ENCODE data around the gene PUSL1.

PUSL1 gene

GRCh38 chr1:1336931-1337792, 28.8 kb downstream of the PUSL1 start:
- in situ Hi-C loops (cut with MboI; ENCODE audit: low sequenced_read_pairs), result no loop called here

GRCh38 chr1:1337793-1338147, 29.4 kb downstream of the PUSL1 start:
- in situ Hi-C loops (cut with MboI; ENCODE audit: low sequenced_read_pairs), result no loop called here

- in situ Hi-C loops (cut with MboI; ENCODE audit: low sequenced_read_pairs), result no loop called here
These were observed 29.9 kb downstream of the PUSL1 start for GRCh38 chr1:1338278-1338677.

DNA sequence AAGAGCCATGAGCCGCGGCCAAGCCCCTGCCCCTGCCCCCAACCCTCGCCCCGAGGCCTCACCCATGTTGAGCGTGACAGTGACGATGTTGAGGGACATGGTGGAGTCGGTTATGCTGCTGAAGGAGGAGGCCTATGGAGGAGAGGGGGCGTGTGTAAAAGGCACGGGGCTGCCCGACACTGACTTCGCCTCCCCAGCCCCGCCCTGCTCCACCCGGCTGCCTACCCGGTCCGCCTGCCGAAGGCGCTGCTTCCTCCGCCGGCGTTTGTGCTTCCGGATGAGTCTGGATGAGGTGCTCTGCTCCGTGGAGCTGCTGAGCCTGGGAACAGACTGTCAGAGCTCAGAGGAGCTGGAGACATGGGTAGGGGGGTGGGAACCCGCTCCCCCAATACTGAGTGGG, 31.8 kb downstream of the PUSL1 start:
- in situ Hi-C loops (cut with MboI; ENCODE audit: low sequenced_read_pairs), result no loop called here

DNA sequence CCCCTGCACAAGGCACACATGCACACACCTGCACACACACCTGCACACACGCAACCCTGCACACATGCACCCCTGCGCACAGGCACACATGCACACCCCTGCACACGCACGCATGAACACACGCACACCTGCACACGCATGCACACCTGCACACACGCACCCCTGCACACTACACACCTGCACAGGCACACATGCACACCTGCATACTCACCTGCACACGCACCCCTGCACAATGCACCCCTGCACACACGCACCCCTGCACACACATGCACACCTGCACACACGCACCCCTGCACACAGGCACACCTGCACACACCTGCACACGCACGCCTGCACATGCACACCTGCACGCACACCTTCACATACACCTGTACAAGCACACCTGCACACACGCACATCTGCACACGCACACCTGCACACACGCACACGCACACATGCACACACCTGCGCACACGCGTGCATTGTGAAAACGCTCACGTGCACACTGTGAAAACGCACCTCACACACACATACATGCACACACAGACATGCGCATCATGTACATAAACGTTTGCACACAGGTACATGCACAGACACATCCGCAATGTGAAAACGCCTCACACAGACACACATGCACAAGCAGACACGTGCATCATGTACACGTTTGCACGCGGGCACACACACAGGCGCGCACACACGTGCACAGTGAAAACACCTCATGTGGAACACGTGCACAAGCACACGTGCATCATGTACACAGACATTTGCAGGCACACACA, 32.6 kb downstream of the PUSL1 start:
- in situ Hi-C loops (cut with MboI; ENCODE audit: low sequenced_read_pairs), result no loop called here

DNA sequence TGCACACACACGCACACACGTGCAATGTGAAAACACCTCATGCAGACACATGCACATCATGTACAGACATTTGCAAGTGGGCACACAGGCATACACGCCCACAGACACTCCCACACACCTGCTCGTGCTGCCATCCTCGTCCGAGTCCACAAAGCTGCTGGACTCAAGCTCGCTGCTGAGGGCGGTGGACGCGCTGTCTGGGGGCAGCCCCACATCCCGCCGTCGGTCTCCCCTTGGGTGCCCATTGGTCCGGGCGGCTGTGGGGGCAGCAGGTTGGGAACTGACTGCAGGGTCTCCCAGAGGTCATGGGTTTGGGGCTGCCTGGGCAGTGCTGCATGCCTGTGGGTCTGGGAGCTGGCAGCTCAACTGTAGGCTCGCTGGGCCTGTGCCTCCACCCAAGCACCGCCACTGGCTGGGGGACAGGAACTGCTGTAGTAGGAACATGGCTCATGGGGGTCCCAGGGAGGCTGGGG, 33.2 kb downstream of the PUSL1 start:
- in situ Hi-C loops (cut with MboI; ENCODE audit: low sequenced_read_pairs), result no loop called here

DNA sequence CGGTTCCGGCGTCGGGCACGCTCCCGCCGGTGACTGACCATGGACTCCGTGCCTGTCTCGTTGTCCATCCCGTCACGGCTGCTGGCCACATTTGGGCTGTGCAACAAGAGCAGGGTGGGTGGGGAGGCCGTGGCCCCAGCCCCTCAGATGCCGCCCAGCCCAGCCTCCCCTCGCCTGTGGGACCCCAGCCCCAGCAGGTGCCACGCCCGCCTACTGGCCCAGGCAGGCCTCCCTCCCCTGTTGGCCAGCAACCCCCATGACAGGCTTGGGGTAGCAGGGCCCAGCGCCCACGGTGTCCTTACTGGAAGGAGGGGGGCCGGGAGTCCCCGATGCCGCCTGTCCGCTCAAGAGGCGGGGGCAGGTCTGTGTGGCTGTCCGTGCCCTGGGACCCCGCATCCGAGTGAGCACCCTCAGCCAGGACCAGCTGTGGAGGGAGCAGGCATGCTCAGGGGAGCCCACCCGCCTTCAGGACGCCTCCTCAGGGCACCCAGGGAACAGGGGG, 33.7 kb downstream of the PUSL1 start:
- in situ Hi-C loops (cut with MboI; ENCODE audit: low sequenced_read_pairs), result no loop called here

GRCh38 chr1:1342584-1343115, 34.3 kb downstream of the PUSL1 start:
- in situ Hi-C loops (cut with MboI; ENCODE audit: low sequenced_read_pairs), result no loop called here

DNA sequence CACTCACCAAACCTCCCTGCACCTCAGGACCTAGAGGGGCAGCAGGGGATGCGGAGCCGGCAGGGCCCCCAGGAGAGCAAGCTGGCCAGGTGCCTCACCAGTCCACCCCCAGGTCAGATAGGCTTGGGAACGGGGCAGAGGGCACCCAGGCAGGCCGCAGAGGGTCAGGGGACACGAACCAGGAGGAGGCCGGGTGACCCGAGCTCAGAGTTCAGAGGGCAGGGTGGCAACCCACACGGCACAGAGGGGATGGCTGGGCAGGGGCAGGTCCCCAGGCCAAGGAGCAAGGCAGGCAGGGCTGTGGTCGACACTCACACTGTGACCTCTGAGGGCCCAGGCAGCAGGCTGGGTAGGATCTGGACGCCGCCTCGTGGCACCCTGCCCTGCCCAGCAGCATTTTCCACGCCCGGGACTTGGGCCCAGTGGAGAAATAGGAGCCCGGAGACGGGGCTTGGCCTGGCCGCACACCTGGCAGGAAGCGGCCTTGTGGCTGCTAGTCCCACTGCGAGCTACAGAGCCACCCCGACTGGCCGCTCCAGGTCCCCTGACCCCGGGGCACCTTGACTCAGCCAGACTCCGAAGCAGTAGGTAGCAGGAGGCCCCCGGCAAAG, 35.5 kb downstream of the PUSL1 start:
- in situ Hi-C loops (cut with MboI; ENCODE audit: low sequenced_read_pairs), result no loop called here

DNA sequence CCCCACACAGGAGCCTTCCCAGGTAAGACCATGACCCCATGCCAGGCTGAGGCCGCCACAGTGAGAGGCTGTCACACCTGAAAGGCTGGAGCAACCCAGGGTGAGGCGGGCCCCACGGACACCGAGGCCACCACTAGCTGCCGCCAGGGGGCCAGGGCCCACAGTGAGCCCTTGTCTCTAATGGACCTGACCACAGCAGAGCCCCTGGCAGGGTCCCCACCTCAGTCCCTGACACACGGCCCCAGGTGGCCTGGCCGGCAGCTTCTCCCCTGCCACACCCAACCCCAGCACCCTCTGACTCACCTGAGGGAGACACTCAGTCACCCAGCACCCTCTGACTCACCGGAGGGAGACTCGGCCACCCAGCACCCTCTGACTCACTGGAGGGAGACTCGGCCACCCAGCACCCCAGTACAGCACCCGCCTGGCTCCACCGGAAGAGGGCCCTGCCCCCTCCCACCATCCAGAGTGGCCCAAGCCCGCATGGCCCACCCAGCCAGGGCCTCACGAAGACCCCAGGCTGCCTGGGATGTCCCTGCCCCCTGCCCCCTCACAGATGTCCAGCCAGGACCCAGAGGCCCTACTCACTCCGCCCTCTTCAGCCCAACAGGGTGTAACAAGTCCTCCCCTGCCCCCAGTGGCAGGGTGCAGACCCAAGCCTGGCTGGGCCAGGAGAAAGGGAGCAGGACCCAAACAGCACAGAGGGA, 36.4 kb downstream of the PUSL1 start:
- in situ Hi-C loops (cut with MboI; ENCODE audit: low sequenced_read_pairs), result no loop called here

GRCh38 chr1:1345384-1345783, 37.0 kb downstream of the PUSL1 start:
- in situ Hi-C loops (cut with MboI; ENCODE audit: low sequenced_read_pairs), result no loop called here

- in situ Hi-C loops (cut with MboI; ENCODE audit: low sequenced_read_pairs), result no loop called here
These were observed 37.6 kb downstream of the PUSL1 start for GRCh38 chr1:1345860-1346500.

GRCh38 chr1:1346501-1346890, 38.1 kb downstream of the PUSL1 start:
- in situ Hi-C loops (cut with MboI; ENCODE audit: low sequenced_read_pairs), result no loop called here

GRCh38 chr1:1347026-1347595, 38.7 kb downstream of the PUSL1 start:
- in situ Hi-C loops (cut with MboI; ENCODE audit: low sequenced_read_pairs), result no loop called here

GRCh38 chr1:1347663-1348419, 39.4 kb downstream of the PUSL1 start:
- in situ Hi-C loops (cut with MboI; ENCODE audit: low sequenced_read_pairs), result no loop called here

DNA sequence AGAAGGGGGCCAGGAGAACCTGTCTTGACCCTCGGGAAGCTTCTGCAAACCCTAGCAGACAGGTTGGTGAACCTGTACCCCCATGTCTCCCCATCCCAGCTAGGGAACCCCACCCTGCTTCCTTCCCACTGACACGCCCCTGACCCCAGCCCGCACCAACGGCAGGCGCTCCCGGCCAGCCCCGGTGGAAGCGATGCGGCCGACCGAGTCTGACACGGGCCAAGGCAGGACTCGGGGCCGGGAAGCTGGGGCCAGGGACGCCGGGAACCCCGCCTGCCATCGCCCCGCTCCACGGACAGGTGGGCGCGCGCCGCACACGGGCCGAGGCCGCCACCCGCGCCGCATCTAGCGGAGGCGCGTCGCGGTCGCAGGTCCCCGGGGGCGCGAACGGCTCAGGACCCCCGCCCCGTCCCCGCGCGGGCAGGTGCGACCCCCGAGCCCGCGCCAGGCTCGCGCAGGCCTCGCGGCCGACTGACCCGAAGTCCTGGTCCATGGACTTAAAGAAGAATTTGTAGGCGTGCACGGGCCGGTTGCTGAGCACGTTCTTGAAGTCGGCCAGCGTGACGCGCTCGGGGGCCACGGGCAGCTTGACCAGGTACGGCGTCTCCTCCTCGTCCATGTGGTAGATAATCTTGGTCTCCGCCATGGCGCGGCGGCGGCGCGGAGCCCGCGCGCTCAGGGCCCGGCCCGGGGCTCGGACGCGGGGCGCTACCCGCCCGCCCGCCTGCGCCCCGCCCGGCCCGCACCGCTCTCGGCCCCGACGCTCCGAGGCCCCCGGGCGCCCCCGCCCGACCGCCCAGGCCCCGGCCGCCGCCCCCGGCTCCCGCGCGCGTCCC, 40.2 kb downstream of the PUSL1 start:
- in situ Hi-C loops (cut with MboI; ENCODE audit: low sequenced_read_pairs), result no loop called here

DNA sequence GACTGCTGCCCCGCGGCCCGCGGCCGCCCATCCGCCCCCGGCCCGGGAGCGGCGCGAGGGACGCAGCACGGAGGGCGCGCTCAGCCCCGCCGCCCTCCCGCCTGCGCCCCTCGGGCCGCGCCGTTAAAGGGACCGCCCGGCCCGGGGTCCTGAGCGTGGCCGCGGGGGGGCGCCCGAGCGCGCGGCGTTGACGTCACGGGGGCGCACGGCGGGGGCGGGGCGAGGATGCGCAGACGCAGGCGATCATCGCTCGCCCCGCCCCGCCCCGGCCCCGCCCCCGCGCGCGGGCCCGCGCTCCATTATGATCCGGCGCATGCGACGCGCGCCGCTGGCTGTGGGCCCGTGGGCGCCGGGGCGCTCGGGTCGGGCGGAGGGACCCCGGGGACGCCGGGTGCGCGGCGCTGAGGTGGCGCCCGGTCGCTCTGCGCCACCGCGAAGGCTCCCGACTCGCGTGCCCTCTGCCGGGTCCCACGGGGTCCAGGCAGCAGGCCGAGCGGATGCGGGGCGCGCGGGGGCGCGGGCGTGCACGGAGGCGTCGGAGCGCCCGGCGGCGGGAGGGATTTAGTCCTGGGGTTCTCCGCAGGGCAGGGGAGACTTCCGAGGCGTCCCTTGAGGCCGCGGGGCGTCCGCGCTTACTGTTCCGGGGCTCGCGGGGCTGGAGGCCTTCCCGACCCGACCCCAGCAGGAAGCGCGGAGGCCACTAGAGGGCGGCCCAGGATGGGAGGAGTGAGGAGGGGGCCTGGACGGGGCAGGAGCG, 41.0 kb downstream of the PUSL1 start, which contains the start of gene DVL1:
Gene DVL1 (minus strand): TSS at position 163 of the 757 bp plus-strand sequence. CDS start 353 bp downstream, outside the sequence.
- in situ Hi-C loops (cut with MboI; ENCODE audit: low sequenced_read_pairs), result no loop called here
